A172 (cell line): ENCODE measurements around the gene IRF9. TPM values are rescaled to one million over a fixed set of nuclear protein-coding genes. Genes with fewer than 3 reads are reported as not detected.

Experiments used
- DNase-seq: peaks from one replicate; pipeline ENCODE4 v3.0.0-alpha.2; 2015; ENCODE audit warnings: low spot score
- total RNA-seq: library from RNA; depleted of rRNA; stranded (reverse); fragments of >200 nt; shearing (Covaris generic); gene quantifications from 2 replicates; pipeline ENCODE4 v1.2.3, GENCODE V29; 2014

The IRF9 gene
- total RNA-seq, 1 experiment from 2014 or later: 20.8 TPM

- no peak for DNase-seq
These were observed 16.8 kb downstream of the IRF9 start for GRCh38 chr14:24177891-24178290.

GRCh38 chr14:24178399-24179178, 17.5 kb downstream of the IRF9 start:
- DNase-seq: no peak

- no peak for DNase-seq
These were observed 18.4 kb downstream of the IRF9 start for GRCh38 chr14:24179294-24179960.

GRCh38 chr14:24179961-24180796, 19.1 kb downstream of the IRF9 start:
- peak; percentile 26 for DNase-seq

GRCh38 chr14:24181371-24182077, 20.5 kb downstream of the IRF9 start:
- no peak for DNase-seq

GRCh38 chr14:24182110-24182882, 21.2 kb downstream of the IRF9 start:
- DNase-seq: no peak

GRCh38 chr14:24183014-24183481, 22.0 kb downstream of the IRF9 start:
- no peak for DNase-seq

- DNase-seq: no peak
These were observed 23.3 kb downstream of the IRF9 start for GRCh38 chr14:24184104-24184970.

GRCh38 chr14:24185026-24185425, 24.0 kb downstream of the IRF9 start:
- no peak for DNase-seq

- no peak for DNase-seq
These were observed 24.7 kb downstream of the IRF9 start for GRCh38 chr14:24185741-24186140.

- DNase-seq: no peak
These were observed 25.9 kb downstream of the IRF9 start for GRCh38 chr14:24186831-24187538.

GRCh38 chr14:24187539-24187915, 26.5 kb downstream of the IRF9 start:
- DNase-seq: no peak

GRCh38 chr14:24188251-24189058, 27.4 kb downstream of the IRF9 start, which contains the start of gene IPO4:
IPO4 (minus strand) TSS chr14:24188816; CDS start chr14:24188787, 29 bp downstream.
- peak; percentile 91 for DNase-seq

GRCh38 chr14:24189059-24189375, 28.0 kb downstream of the IRF9 start:
- DNase-seq: no peak

- no peak for DNase-seq
These were observed 28.4 kb downstream of the IRF9 start for GRCh38 chr14:24189460-24189859.

GRCh38 chr14:24190416-24190815, 29.4 kb downstream of the IRF9 start:
- DNase-seq: no peak

GRCh38 chr14:24192933-24193332, 31.9 kb downstream of the IRF9 start:
- DNase-seq: no peak

- DNase-seq: no peak
These were observed 33.3 kb downstream of the IRF9 start for GRCh38 chr14:24194186-24194872.
